MCF 10A (cell line): Measurements from ENCODE around the gene SORL1. TPM values are rescaled to one million over a fixed set of nuclear protein-coding genes. Genes with fewer than 3 reads are reported as not detected.

Source experiments
- BruUV-seq: library from RNA; stranded (reverse); fragments of 400-500 nt; replicated peaks from 2 replicates; lab custom pipeline; 2021; lab: Mats Ljungman, UMichigan
- CTCF ChIA-PET: fragments of 300-600 bp; sonication (Branson Sonifier 250); formaldehyde crosslinking; extraction: SDS; loops from one replicate; lab custom pipeline; 2021; ENCODE audit warnings: antibody characterized with exemption, inconsistent platforms; lab: Yijun Ruan, JAX
- POLR2A ChIA-PET: fragments of 300-600, 350-650 bp; sonication (Branson Sonifier 250); formaldehyde crosslinking; extraction: SDS; loops from one replicate; lab custom pipeline; 2020; ENCODE audit warnings: antibody characterized with exemption, inconsistent platforms; lab: Yijun Ruan, JAX
- DNase-seq: peaks from one replicate; pipeline ENCODE4 v3.0.0-alpha.2; 2018; ENCODE audit not compliant: unreplicated experiment
- H3K27ac Mint-ChIP-seq: one replicate; pipeline ENCODE4 v1.8.0; 2022; ENCODE audit warnings: mild to moderate bottlenecking, low read depth, mixed read lengths; ENCODE audit not compliant: unreplicated experiment
- H3K27me3 Mint-ChIP-seq: one replicate; pipeline ENCODE4 v1.8.0; 2022; ENCODE audit warnings: mixed read lengths; ENCODE audit not compliant: insufficient read depth, unreplicated experiment
- H3K36me3 Mint-ChIP-seq: one replicate; pipeline ENCODE4 v1.8.0; 2022; ENCODE audit warnings: mild to moderate bottlenecking, moderate library complexity, mixed read lengths; ENCODE audit not compliant: insufficient read depth, unreplicated experiment
- H3K4me1 Mint-ChIP-seq: one replicate; pipeline ENCODE4 v1.8.0; 2022; ENCODE audit warnings: mixed read lengths; ENCODE audit not compliant: insufficient read depth, unreplicated experiment
- H3K4me3 Mint-ChIP-seq: one replicate; pipeline ENCODE4 v1.8.0; 2022; ENCODE audit warnings: mild to moderate bottlenecking, moderate library complexity, mixed read lengths; ENCODE audit not compliant: unreplicated experiment
- H3K9me3 Mint-ChIP-seq: one replicate; pipeline ENCODE4 v1.8.0; 2022; ENCODE audit warnings: mixed read lengths; ENCODE audit not compliant: unreplicated experiment
- CTCF ChIP-seq: fragments of 200-600 bp; IDR thresholded peaks from one replicate; pipeline ENCODE4 v1.8.0; 2022; ENCODE audit warnings: antibody characterized with exemption, mild to moderate bottlenecking; ENCODE audit not compliant: unreplicated experiment
- intact Hi-C: fragments of 100-400 bp; cut with micrococcal nuclease; formaldehyde crosslinking; loops from 2 replicates; pipeline ENCODE4 v1.14.1; 2022
- total RNA-seq: library from RNA; stranded (reverse); gene quantifications from 2 replicates; pipeline ENCODE4 v1.2.3, GENCODE V29; 2022

Gene SORL1
- total RNA-seq, 1 experiment from 2014 or later: 5.9 TPM

DNA sequence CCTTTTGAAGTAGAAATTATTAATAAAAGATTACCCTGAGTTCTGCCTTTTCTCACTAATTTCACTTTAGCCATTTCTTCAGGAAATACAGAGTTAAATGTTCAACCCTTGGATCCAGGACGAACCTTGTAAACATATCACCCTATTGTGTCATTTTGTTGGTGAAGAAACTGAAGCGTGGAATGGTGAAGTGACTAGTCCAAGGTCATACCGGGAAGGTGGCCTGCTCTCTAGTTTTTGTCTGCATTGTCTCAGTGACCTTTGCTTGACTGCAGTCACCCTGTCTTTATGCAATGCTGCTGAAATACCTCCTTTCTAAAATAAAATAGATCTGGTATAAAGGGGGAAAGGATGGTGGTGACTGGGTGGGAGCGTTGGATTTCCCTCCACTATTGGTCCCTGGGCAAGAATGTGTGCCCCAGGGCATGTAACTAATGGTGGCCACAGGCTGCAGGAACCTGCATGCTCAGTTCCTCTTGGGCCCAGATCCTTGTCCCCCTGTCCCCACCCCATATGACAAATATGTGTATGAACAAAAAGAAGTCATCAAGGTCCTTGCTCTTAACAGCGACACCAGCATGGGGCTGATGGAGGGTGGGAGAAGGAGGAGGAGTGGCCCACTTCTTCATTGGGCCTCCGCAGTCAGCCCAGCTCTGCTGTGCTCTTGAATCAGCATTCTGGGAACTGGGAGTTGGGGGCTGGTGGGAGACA is 1.6 kb downstream of the SORL1 start:
- no peak overlapping the region for H3K27ac Mint-ChIP-seq
- H3K27me3 Mint-ChIP-seq: no peaks in the 10 kb centered on the region
- no TSS peak for BruUV-seq
- TF ChIP-seq CTCF: no peak
- POLR2A ChIA-PET: no interaction called here
- H3K9me3 Mint-ChIP-seq: no peaks in the 10 kb centered on the region
- no peak for DNase-seq
- intact Hi-C loops: loop anchor here (5.0 kb wide), 2 partner anchors 69 to 1054 kb away; no protein-coding TSS in a partner anchor
- H3K36me3 Mint-ChIP-seq: no peaks in the 10 kb centered on the region
- H3K4me3 Mint-ChIP-seq: no peak overlapping the region
- CTCF ChIA-PET: no interaction called here
- H3K4me1 Mint-ChIP-seq: peaks cover 7% of the 10 kb centered on the region

- no peaks in the 10 kb centered on the region for H3K27me3 Mint-ChIP-seq
- no peak overlapping the region for H3K4me3 Mint-ChIP-seq
- no peak overlapping the region for H3K27ac Mint-ChIP-seq
- no TSS peak for BruUV-seq
- CTCF ChIA-PET: no interaction called here
- H3K36me3 Mint-ChIP-seq: no peaks in the 10 kb centered on the region
- POLR2A ChIA-PET: no interaction called here
- intact Hi-C loops: no loop called here
- TF ChIP-seq CTCF: no peak
- H3K9me3 Mint-ChIP-seq: no peaks in the 10 kb centered on the region
- H3K4me1 Mint-ChIP-seq: peaks cover 7% of the 10 kb centered on the region
- no peak for DNase-seq
Observed at GRCh38 chr11:121455115-121455514, 3.0 kb downstream of the SORL1 start.

DNA sequence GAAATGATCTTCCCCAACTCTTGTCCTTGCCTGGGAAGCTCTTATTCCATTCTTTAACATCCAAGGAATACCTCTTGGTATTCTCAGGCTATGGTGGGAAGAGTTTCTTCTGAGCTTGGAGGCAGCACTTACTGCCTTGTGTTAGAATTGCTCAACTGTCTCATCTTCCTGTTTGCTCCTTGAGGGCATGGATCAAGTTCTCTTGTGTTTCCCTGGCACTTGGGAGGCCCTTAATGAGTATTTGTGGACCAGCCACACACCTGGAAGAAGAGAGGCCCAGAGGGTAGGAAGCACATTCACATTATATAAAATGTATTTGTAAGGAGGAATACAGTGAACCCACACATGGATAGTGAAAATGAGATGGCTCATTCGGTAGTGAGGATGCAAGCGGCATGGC is 4.0 kb downstream of the SORL1 start:
- Mint-ChIP-seq H3K36me3 (no peaks in the 10 kb centered on the region), H3K4me3 (no peak overlapping the region), H3K27ac (peak overlapping the region; percentile 59), H3K27me3 (no peaks in the 10 kb centered on the region), H3K4me1 (peaks cover 10% of the 10 kb centered on the region), H3K9me3 (no peaks in the 10 kb centered on the region)
- ChIA-PET POLR2A (interaction anchor here (1.9 kb wide), 1 partner anchor 11 kb away, joined by 5 read pairs; no protein-coding TSS in a partner anchor), CTCF (interaction anchor here (0.6 to 0.7 kb wide), 2 partner anchors 11 to 69 kb away, joined by 3 to 4 read pairs; no protein-coding TSS in a partner anchor)
- TF ChIP-seq CTCF: no peak
- no peak for DNase-seq
- BruUV-seq: no TSS peak
- intact Hi-C loops: no loop called here

DNA sequence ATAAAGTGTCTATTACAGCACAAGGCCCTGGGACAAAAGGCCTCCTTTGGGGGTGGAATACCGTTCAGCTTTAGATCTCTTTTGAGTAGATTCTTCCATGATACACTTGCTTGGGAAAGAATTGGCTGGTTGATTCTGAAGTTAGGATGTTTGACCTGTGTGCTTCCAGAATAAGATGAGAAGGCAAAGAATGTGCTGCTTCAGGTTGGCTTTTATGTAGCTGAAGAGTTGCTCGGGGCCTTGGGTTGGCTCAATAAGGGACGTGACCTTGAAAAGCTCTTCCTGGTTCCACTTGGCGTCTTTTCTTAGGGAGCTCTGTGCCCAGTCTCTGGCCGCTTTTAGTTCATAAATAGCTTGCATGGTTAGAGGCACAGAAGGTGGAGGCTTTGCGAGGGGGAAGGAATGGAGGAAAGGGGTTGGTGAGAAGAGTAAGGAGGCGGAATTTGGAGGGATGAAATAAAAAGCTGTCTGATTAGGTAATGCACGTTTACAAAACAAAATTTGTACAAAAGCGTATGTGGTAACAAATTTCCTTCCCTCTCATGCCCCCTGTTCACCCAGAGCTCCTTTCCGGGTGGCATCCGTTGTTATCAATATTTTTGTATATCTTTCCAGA is 4.8 kb downstream of the SORL1 start:
- intact Hi-C loops: no loop called here
- H3K4me3 Mint-ChIP-seq: no peak overlapping the region
- no peaks in the 10 kb centered on the region for H3K36me3 Mint-ChIP-seq
- no peaks in the 10 kb centered on the region for H3K9me3 Mint-ChIP-seq
- no peak overlapping the region for H3K27ac Mint-ChIP-seq
- no peak for TF ChIP-seq CTCF
- BruUV-seq: no TSS peak
- H3K27me3 Mint-ChIP-seq: no peaks in the 10 kb centered on the region
- ChIA-PET POLR2A (interaction anchor here (1.9 kb wide), 1 partner anchor 10 kb away, joined by 5 read pairs; no protein-coding TSS in a partner anchor), CTCF (interaction anchor here (0.7 to 0.9 kb wide), 2 partner anchors 8 to 263 kb away, joined by 3 read pairs; no protein-coding TSS in a partner anchor)
- no peak for DNase-seq
- H3K4me1 Mint-ChIP-seq: peaks cover 10% of the 10 kb centered on the region
